HG03575 (cell line): ENCODE results near the gene SRGAP1.

Experiments
- ATAC-seq: cut with Tn5 transposase; IDR thresholded peaks from one replicate; pipeline ENCODE4 v1.9.1; 2021; ENCODE audit not compliant: unreplicated experiment, insufficient number of reproducible peaks, low FRiP score; ENCODE audit errors: extremely low read depth

SRGAP1 gene

DNA sequence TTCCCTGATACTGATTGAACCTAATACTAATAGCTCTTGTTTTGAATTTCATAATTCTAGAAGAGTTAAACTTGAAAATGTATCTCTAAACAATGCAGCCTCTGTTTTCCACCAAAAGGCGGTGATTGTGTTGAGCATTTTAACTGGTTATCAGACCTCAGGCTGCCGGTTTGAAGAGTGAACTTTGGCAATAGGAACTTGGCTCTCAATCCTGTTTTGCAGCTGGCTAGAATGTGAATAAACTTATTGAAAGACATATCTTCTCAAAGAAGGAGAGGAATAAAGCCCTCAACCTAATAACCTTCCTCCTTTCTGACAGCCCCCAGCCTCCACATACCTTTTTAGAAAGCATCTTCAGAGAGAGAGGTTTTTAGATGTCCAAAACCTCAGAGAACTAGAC is 105.4 kb downstream of the SRGAP1 start:
- ATAC-seq = no peak

DNA sequence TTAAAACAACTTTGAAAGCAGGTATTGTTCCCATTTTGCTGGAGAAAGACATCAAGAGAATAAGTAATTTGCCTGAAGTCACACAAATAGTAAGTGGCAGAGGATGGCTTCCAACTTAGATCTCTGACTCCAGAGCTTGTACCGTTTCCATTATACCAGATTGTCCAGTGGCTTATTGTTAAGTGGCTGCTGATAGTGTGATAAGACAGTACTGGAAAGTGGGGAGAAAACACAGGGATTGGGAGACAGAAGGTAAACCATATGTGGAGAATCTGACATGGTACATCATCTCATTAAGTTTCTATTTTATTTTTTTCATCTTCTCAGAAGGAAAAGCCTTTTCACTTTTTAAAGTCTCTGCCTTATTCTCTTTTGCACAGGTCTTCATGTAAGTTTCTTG is 108.5 kb downstream of the SRGAP1 start:
- ATAC-seq = no peak

DNA sequence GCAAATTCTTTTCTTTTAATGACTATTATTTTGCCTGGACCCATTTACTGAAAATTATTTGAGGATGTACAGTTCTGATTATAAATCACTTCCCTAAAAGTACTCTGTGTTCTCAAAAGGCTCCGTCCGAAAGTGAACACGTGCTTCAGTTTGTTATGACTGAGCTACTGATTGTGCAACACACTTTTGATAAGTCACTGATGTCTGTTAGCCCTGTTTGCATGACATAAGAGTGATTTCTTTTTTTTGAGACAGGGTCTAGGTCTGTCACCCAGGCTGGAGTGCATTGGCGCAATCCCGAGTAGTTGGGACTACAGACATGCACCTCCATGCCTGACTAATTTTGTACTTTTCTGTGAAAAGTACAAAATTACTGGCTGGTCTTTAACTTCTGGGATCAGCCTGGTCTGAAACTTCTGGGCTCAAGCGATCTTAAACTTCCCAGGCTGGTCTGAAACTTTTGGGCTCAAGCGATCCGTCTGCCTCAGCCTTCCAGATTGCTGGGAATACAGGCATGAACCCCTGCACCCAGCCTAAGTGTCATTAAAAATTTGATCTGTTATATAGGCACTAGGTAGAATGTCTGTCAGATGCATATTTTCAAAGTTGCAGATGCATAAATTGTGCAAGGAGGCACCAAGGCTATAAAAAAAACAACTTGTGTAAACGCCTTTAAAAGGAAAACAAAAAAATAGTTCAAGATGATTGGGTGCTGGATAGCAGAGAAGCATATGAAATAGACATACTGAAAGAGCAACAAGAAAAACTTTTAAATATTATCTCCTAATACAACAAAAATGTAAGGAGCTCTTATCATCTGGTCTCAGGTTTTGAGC is 111.5 kb downstream of the SRGAP1 start:
- no peak for ATAC-seq

DNA sequence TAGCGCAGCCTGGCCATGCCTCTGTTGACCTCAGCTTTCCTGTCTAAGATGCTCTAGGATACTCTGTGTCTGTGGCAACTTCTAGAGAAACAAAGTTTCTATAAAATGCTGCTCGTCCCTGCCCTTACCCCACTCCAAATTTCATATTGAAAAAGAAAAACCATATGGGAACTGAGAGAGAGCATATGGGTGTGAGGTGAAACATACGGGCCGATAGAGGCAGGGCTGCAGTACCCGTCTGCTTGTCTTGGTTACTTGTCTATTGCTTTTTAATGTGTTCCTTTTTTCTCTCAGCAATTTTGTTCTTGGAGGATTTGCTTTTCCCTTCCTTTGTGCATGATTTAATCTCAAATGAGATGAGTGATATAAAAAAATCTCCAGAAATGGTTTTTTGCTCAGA is 113.0 kb downstream of the SRGAP1 start:
- ATAC-seq = no peak

DNA sequence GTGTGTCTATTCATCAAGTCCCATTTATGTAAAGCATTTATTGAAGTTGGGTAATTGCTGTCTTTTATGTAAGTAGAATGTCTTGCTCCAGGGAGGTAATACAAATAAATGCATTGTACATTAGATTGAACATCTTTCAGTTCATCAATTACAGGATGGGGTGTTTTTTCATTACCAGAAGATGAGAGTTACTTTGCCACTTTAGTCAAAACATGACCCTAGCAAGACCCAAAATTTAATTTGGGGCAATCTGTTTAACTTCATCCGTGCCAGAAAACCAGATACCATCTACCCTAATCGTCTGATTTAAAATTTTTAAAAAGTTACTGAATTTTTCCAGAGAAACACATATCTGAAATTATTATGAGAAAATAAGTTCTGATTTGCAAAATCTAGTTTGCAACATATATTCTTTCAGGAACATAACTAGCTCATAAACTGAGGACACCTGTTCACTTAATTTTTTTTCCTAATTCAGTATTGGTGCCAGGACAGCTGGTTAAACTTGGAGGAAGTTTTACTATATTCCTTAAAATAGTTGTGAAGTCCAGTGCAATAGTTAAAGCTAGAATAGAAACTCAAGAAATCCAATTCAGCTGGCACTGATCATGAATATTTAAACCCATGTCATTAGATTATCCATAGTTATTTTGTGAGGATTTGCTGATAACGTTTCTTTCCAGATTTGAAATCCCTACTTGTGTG is 114.5 kb downstream of the SRGAP1 start:
- ATAC-seq = no peak

DNA sequence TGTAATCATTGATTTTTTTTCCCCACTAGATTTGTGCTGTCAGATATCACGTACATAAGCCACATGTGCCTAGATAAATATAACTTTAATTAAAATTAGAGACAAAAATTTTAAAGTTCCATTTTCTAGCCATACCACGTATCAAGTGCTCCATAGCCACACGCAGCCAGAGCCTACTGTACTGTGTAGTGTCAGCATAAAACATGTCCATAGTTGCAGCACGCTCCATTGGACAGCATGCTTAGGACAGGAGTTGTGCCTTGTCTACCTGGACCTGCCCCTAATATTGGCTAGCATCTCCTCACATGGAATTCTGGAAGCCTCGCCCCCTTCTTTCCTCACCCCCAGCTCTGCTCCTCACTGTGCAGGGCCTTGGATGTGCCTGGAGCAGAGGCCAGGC is 116.5 kb downstream of the SRGAP1 start:
- ATAC-seq = no peak

DNA sequence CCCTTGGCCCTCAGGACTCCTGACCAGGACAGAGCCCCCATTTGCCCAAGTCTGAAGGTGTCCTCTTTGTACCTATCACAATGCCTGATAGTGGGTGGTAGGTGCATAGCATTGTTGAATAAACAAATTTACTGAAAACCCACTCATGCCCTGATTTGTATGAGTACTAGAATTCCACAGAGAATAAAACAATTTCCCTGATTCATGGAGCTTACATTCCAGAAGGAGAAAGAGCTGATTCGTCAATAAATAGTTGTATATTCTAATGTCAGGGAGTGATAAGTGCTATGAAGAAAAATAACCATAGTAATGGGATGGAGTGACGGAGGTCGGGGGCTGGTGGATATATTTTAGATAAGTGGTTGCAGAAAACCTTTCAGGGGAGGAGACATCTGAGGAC is 117.0 kb downstream of the SRGAP1 start:
- no peak for ATAC-seq

DNA sequence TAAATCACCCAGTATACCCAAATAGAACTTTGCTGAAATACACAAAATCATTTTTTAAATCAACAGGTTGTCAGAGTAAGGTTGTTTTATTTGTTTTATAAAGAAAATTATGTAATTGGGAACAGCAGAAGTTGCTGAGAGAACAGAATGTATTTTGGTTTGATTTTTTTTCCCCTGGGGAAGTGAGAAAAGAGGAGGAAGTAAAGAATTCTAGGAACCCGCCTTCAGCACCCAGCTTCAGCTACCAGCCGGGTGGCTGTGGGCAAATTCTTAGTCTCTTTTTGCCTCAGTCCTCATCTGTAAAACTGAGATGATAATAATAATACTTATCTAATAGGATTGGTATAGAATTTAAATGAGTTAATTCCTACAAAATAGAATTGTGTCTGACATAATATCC is 119.4 kb downstream of the SRGAP1 start:
- no peak for ATAC-seq

DNA sequence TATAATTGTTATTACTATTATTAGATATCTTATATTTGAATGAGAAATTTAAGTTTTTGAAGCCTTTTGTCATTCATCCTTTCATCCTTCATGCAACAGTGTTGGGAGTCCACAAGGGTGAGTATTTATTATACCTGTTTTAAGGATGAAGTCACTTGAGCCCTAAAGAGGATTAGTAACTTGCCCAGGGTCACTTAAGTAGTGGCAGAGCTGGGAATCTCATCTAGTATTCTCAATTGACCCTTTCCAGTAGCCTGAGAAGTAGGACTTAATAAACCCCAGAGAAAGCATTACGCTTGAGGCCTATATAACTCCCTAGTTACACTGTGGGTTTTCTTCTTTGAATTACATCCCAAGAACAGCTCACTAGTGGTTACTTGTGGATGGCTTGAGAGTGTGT is 119.8 kb downstream of the SRGAP1 start:
- no peak for ATAC-seq

DNA sequence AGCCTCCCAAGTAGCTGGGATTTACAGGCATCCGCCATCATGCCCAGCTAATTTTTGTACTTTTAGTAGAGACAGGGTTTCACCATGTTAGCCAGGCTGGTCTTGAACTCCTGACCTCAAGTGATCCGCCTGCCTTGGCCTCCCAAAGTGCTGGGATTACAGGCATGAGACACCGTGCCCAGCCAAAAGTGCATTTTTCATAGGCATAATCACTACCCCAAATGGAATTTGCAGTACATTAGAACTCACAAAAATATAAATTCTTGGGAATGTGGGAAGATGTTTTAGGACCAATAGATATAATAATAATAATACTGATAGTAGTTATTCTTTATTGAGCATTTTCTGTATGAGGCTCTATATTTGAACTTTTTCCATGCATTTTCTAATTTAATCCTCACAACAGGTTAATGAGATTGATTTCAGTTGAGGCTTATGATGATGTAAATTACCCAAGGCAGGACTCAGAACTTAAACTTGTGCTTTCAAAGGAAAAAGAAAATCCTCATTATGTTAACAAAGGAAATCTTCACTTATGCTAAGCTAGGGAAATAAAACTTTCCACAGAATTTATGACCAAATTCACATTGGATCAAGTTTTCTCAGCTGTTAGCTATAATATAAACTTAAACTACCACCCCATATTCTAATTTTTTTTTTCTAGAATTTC is 121.6 kb downstream of the SRGAP1 start:
- no peak for ATAC-seq

DNA sequence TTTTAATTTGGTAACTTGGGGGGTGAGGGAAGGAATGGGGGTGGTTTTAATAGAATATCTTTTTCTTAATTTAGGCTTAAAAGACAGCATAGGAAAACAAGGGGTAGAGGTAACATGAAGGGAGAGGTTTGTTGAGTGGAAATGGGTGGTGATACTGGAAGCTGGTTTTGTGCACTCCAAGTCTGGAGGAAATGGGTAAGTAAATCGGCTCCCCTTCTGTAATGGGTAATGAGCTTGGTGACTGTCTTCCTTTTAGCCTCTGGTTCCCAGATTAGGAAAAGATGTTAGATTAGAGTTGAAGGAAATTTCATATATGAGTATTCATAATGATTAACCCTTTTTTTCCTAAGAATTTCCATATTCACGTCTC is 122.1 kb downstream of the SRGAP1 start:
- no peak for ATAC-seq

DNA sequence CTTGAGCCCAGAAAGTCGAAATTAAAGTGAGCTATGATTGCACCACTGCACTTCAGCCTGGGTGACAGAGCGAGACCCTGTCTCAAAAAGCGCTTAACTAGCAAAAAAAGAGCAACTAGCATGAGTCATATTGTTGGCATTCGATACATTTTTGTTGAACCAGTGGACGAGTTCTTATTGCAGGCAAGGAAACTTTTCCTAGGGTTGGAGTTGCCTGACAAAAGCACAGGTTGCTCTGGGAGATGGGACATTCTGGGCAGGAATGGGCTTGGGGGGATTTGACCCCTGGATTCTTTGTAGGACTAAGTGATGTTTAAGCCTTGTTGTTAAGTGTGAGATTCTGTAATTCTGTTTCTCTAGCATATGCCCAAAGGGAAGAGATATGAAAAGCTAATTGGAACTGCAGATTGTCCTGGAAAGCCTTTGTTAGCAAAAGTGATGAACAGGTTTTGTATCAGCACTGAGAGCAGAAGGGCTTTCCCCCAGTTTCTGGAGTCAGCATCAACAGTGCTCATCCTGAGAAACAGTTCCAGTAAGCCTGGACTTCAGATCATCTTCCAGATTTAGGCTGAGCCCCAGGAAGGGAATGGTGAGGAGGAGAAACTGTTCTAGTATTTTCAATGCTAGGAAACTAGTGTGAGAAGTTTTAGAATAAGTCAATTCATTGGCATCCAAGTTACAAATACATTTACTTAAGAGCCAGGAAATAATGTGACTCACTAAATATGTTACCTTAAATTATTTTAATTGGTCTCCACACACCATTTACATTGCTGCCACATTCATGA is 123.1 kb downstream of the SRGAP1 start:
- no peak for ATAC-seq

DNA sequence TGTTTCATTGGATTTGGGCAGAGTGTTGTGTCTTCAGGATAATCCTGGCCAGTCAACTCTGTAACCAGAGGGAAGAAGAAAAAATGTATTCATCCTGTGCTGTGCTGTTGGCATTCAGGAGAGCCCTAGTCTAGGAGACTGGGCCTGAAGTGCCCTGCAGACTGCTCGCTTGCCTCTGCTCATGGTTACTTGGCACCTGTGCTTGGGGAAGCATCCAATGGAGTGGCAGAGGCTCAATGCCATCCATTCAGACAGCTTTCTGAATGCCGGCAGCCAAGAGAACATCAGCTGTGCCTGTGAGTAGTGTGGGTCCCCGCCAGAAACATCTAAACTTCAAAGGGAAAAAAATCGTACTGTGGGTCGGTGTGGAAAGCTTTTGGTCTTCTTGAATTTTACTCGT is 124.2 kb downstream of the SRGAP1 start:
- ATAC-seq = no peak

DNA sequence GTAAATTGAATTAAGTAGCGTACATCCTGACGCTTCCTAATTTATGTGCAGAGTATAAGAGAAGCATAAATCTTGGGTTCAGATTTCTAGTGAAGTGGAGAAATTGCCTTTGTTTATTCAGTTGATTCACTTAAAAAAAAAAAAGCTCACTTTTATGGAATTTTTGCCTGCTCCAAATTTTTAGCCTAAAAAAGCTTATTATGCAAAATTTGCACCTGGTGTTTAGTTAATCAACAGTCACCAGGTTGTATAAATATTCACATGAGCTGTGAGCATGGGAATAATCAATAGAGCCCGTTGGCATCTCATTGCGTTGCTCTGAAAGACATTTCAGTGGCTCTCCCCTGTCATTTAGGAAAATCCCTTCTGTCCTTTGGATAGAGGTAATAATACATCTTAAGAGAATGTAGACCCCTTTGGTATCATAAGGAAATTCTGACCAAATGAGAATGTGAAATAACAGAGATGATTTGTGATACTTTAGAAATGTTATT is 132.4 kb downstream of the SRGAP1 start:
- no peak for ATAC-seq

DNA sequence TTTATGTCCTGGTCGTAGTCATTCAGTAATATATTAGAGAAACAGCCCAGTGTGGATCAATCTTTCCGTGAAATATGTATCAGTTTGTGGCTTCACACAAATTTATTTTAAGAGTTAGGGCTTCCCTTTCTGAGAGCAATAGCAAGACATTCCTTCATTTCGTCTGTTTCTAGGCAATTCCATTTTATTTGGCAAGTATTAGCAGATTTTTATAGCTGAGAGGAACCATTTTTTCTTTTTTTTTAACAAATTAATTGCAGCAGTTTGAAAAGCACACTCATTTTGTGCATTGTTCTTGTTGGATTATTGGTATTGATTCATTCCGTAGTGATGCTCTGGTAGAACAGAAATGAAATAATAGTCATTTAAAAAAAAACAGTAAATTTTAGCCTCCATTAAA is 132.9 kb downstream of the SRGAP1 start:
- no peak for ATAC-seq

DNA sequence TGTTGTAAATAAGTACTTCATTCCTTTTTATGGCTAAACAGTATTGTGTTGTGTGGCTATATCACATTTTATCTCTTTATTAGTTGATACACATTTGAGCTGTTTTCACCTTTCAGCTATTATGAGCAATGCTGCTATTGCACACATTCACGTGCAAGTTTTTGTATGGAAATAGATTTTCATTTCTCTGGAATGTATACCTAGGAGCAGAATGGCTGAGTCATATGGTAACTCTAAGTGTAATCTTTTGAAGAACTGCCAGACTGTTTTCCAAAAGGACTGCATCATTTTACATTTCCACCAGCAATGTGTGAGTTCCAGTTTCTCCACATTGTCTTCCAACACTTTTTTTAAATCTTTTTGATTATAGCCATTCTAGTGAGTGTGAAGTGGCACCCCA is 134.0 kb downstream of the SRGAP1 start:
- no peak for ATAC-seq

DNA sequence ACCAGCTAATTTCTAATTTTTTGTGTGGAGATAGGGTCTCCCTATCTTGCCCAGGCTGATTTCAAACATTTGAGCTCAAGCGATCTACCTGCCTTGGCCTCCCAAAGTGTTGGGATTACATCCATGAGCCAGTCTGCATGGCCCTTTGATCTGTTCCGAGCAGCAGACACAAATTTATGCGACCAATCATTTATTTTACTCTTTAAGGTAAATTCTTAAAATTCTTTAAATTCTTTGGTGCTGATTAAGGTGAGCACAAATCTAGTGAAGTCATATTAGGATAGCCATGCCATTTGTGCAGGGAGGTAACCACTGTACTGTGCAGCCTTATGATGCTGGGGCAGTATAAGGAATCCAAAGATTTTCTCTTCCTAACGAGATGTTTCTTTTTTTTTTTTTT is 135.7 kb downstream of the SRGAP1 start:
- ATAC-seq = no peak

DNA sequence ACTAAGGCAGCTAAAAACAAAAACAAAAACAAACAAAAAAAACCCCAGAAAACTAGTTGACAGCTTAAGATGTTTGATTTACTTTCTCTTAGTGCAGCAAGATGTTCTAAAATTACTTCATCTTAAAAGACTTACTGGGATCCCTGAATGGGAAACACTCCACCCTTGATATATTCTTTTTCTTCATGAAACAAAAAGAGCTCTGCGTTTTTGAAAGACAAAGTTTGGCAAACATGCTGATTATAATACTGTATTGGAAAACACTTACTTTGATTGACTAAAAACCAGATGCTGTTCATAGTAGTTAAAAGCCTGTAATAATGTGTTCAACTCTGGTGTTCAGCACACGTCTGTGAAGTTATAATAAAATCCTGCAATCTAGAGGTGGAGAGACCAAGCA is 136.8 kb downstream of the SRGAP1 start:
- no peak for ATAC-seq

DNA sequence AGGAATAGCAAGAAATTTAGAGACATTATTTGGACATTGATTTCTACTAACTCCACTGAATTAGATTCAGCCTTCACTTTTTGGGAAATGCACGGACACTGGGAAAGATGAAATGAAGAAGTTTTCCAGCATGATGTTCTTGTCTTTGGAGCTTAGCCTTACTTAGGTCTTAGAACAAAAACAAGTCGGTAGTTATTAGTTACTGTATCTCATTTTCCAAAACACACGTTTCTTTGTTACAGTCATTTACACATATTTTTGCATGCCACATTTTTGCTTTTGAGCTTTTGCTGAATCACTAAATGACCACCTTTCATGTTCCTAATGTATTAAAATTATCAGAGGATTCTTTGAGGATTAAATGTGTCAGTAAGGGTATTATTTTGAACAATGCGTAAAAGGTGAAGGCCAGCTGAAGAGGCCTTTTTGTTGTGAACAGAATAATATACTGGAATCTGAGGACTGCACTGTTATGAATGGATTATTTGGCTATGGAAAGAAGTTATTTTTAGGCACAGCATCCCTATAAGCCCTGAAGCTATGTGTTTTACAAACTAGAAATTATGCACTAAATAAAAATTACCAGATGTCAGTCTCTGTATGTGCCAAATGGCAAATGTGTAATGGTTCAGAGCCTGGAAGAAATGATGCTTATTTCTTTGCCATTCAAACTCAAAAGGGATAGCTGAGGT is 138.2 kb downstream of the SRGAP1 start:
- no peak for ATAC-seq
